ENCODE data around the gene AP5S1. TPM values are rescaled to one million over a fixed set of nuclear protein-coding genes. Genes with fewer than 3 reads are reported as not detected.

The AP5S1 gene
- polyA plus RNA-seq, 1 donor (not counting 4 experiments of a cell fraction or from before 2014, with no cell fraction given): 5.2 TPM

- no peak overlapping the region for H2AFZ ChIP-seq (ENCODE audit: control insufficient read depth, low read length)
- H3K9ac ChIP-seq (ENCODE audit: control insufficient read depth, extremely low read depth, insufficient read depth, low read length): no peak overlapping the region
- H3K27ac ChIP-seq (ENCODE audit: control insufficient read depth, insufficient read depth, low read length): no peak overlapping the region
- no peaks in the 10 kb centered on the region for H3K9me3 ChIP-seq (ENCODE audit: control insufficient read depth, low read depth, low read length)
- no peaks in the 10 kb centered on the region for H4K20me1 ChIP-seq (ENCODE audit: control insufficient read depth, extremely low read depth, insufficient read depth, low read length)
- no peaks in the 10 kb centered on the region for H3K27me3 ChIP-seq (ENCODE audit: control insufficient read depth, extremely low read depth, insufficient read depth, low read length)
- H3K4me1 ChIP-seq (ENCODE audit: control insufficient read depth, extremely low read depth, insufficient read depth, low read length): peaks cover 25% of the 10 kb centered on the region
- H3K4me3 ChIP-seq (ENCODE audit: control insufficient read depth in 2 of 3, extremely low read depth in 1 of 3, insufficient read depth in 2 of 3, low read depth in 1 of 3, low read length in 3 of 3): no peak overlapping the region
- no peak for DNase-seq (ENCODE audit: low read depth, low spot score)
- no peaks in the 10 kb centered on the region for H3K9me1 ChIP-seq (ENCODE audit: control insufficient read depth, extremely low read depth, insufficient read depth, low read length)
- no peak overlapping the region for H3K4me2 ChIP-seq (ENCODE audit: control insufficient read depth, extremely low read depth, insufficient read depth, low read depth, low read length)
- H3K79me2 ChIP-seq (ENCODE audit: control insufficient read depth, insufficient read depth, low read length): peaks cover 8% of the 10 kb centered on the region
- TF ChIP-seq EZH2 (IDR thresholded peaks at IDR 0.05; ENCODE audit: low read length) (no peak), CTCF (optimal IDR thresholded peaks at IDR 0.05 in 1 of 3, IDR thresholded peaks at IDR 0.05 in 1 of 3, conservative IDR thresholded peaks at IDR 0.05 in 1 of 3; ENCODE audit: extremely low read depth in 1 of 3, insufficient read depth in 2 of 3, low read length in 3 of 3) (no peak)
- H3K36me3 ChIP-seq (ENCODE audit: control insufficient read depth in 2 of 2, extremely low read depth in 1 of 2, insufficient read depth in 2 of 2, low read length in 2 of 2): peaks cover 12 to 15% of the 10 kb centered on the region in 2 experiments
- dilution Hi-C loops (cut with MboI; ENCODE audit: extremely low pct_ligation_motif_present, low sequenced_read_pairs): no loop called here
- no peak for FAIRE-seq
Measured at GRCh38 chr20:3821996-3822395, 1.6 kb downstream of the AP5S1 start.

- Histone ChIP-seq H3K4me1 (ENCODE audit: control insufficient read depth, extremely low read depth, insufficient read depth, low read length) (peaks cover 16% of the 10 kb centered on the region), H3K4me2 (ENCODE audit: control insufficient read depth, extremely low read depth, insufficient read depth, low read depth, low read length) (no peak overlapping the region), H3K79me2 (ENCODE audit: control insufficient read depth, insufficient read depth, low read length) (peaks cover 8% of the 10 kb centered on the region), H3K4me3 (ENCODE audit: control insufficient read depth in 2 of 3, extremely low read depth in 1 of 3, insufficient read depth in 2 of 3, low read depth in 1 of 3, low read length in 3 of 3) (no peak overlapping the region), H3K9me3 (ENCODE audit: control insufficient read depth, low read depth, low read length) (no peaks in the 10 kb centered on the region), H2AFZ (ENCODE audit: control insufficient read depth, low read length) (no peak overlapping the region), H3K36me3 (ENCODE audit: control insufficient read depth in 2 of 2, extremely low read depth in 1 of 2, insufficient read depth in 2 of 2, low read length in 2 of 2) (peaks cover 12 to 17% of the 10 kb centered on the region in 2 experiments), H3K27me3 (ENCODE audit: control insufficient read depth, extremely low read depth, insufficient read depth, low read length) (no peaks in the 10 kb centered on the region), H3K27ac (ENCODE audit: control insufficient read depth, insufficient read depth, low read length) (no peak overlapping the region), H3K9ac (ENCODE audit: control insufficient read depth, extremely low read depth, insufficient read depth, low read length) (no peak overlapping the region), H3K9me1 (ENCODE audit: control insufficient read depth, extremely low read depth, insufficient read depth, low read length) (no peaks in the 10 kb centered on the region), H4K20me1 (ENCODE audit: control insufficient read depth, extremely low read depth, insufficient read depth, low read length) (no peaks in the 10 kb centered on the region)
- TF ChIP-seq CTCF (optimal IDR thresholded peaks at IDR 0.05 in 1 of 3, IDR thresholded peaks at IDR 0.05 in 1 of 3, conservative IDR thresholded peaks at IDR 0.05 in 1 of 3; ENCODE audit: extremely low read depth in 1 of 3, insufficient read depth in 2 of 3, low read length in 3 of 3) (no peak), EZH2 (IDR thresholded peaks at IDR 0.05; ENCODE audit: low read length) (no peak)
- FAIRE-seq (no peak), DNase-seq (ENCODE audit: low read depth, low spot score) (no peak)
- dilution Hi-C loops (cut with MboI; ENCODE audit: extremely low pct_ligation_motif_present, low sequenced_read_pairs): no loop called here
Measured at GRCh38 chr20:3823881-3824280, 3.5 kb downstream of the AP5S1 start.
